Suprapubic skin (tissue), 4 donors: ENCODE data around the gene ADK. TPM values are rescaled to one million over a fixed set of nuclear protein-coding genes. Genes with fewer than 3 reads are reported as not detected.

Experiments
- DNase-seq, 2 donors: peaks; one replicate each; pipeline ENCODE4 v3.0.0-alpha.2; 2019; ENCODE audit warnings: low spot score in 2 of 2
- H3K27ac ChIP-seq: fragments of 200-600 bp; sonication (generic); one replicate; pipeline ENCODE4 v1.5.1; 2019
- H3K27me3 ChIP-seq: fragments of 200-600 bp; sonication (generic); one replicate; pipeline ENCODE4 v1.5.1; 2019
- H3K36me3 ChIP-seq: fragments of 200-600 bp; sonication (generic); one replicate; pipeline ENCODE4 v1.5.1; 2019
- H3K4me1 ChIP-seq: fragments of 200-600 bp; sonication (generic); one replicate; pipeline ENCODE4 v1.5.1; 2019
- H3K4me3 ChIP-seq: fragments of 200-600 bp; sonication (generic); one replicate; pipeline ENCODE4 v1.5.1; 2019; ENCODE audit warnings: mild to moderate bottlenecking
- H3K9me3 ChIP-seq: fragments of 200-600 bp; sonication (generic); one replicate; pipeline ENCODE4 v1.5.1; 2019
- EP300 ChIP-seq: sonication (generic); formaldehyde crosslinking; IDR thresholded peaks from one replicate; pipeline ENCODE4 v1.6.1; 2017; ENCODE audit warnings: antibody characterized with exemption
- POLR2A ChIP-seq, 2 donors: fragments of 450-650 bp; IDR thresholded peaks; one replicate each; pipeline ENCODE4 v1.6.1; 2017; ENCODE audit warnings: antibody characterized with exemption in 2 of 2, mild to moderate bottlenecking in 2 of 2, moderate library complexity in 2 of 2
- POLR2AphosphoS5 ChIP-seq, 3 donors: sonication (generic); formaldehyde crosslinking; IDR thresholded peaks; one replicate each; pipeline ENCODE4 v1.6.1; 2017; ENCODE audit warnings: antibody characterized with exemption in 3 of 3
- WGBS: methylation state at CpG from one replicate; pipeline ENCODE4 v1.1.5; 2018; 5-methylcytosine and 5-hydroxymethylcytosine counted together
- total RNA-seq, 4 donors: library from RNA; depleted of rRNA; stranded (reverse); fragments of >200 nt; gene quantifications; one replicate each; pipeline ENCODE4 v1.1.0, GENCODE V29; 2016
- TF ChIP-seq, protein P1 (sequence below), 2 donors: fragments of 200-600 bp in 1 of 2; fragments of 450-650 bp in 1 of 2; sonication (generic) in 1 of 2; IDR thresholded peaks; one replicate each; pipeline ENCODE4 v1.5.1; 2016 to 2019; ENCODE audit warnings: antibody characterized with exemption in 2 of 2, mild to moderate bottlenecking in 1 of 2, moderate library complexity in 1 of 2

The ADK gene
- total RNA-seq, 4 donors from 2014 or later: 33.0 to 57.3 (median 48.0) TPM

DNA sequence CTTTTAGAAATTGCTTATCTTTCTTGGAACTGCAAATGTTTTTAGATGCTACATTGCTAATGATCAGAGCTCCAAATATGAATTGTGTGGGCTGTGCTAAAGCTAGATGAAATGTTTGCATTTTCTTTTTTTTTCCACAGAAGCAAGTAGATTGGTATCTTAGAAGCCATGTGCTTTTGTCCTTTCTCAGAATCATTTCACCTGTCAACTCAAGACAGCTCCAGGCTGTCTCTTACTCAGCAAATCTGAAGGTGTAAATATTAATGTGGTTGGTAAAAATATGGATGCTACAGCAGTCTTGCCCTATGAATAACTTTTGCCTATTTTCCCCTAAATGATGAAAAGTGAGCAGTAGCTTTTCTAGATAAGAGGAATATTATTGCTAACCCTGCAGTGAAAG, 41.6 kb upstream of the ADK start:
- H3K27me3 ChIP-seq: no peaks in the 10 kb centered on the region
- H3K4me1 ChIP-seq: peaks cover 17% of the 10 kb centered on the region
- no peak for DNase-seq
- no peak overlapping the region for H3K27ac ChIP-seq
- H3K9me3 ChIP-seq: no peaks in the 10 kb centered on the region
- peaks cover 87% of the 10 kb centered on the region for H3K36me3 ChIP-seq
- no peak overlapping the region for H3K4me3 ChIP-seq
- TF ChIP-seq EP300 (no peak), POLR2AphosphoS5 (IDR thresholded peaks at IDR 0.05) (no peak), POLR2A (IDR thresholded peaks at IDR 0.05) (no peak)
- TF ChIP-seq, protein P1, sequence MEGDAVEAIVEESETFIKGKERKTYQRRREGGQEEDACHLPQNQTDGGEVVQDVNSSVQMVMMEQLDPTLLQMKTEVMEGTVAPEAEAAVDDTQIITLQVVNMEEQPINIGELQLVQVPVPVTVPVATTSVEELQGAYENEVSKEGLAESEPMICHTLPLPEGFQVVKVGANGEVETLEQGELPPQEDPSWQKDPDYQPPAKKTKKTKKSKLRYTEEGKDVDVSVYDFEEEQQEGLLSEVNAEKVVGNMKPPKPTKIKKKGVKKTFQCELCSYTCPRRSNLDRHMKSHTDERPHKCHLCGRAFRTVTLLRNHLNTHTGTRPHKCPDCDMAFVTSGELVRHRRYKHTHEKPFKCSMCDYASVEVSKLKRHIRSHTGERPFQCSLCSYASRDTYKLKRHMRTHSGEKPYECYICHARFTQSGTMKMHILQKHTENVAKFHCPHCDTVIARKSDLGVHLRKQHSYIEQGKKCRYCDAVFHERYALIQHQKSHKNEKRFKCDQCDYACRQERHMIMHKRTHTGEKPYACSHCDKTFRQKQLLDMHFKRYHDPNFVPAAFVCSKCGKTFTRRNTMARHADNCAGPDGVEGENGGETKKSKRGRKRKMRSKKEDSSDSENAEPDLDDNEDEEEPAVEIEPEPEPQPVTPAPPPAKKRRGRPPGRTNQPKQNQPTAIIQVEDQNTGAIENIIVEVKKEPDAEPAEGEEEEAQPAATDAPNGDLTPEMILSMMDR (IDR thresholded peaks at IDR 0.05): no peak

DNA sequence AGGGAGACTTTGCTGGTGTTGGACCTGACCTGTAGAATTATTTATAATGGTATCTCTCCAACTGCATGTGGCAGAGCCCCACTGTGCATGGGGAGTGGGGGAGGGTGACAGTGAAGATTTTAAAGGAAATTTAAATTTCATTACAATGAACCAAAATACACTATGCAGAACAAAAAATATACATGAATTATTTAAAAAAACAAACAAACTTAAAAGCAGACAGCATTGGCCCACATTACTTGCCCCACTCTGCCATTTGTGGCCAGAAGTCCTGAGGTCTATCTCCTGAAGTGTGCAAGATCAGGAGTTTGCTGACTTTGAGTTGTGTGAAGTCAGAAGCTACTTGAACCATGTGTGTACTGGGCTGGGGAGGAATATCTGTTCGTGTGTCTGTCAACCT, 40.9 kb upstream of the ADK start:
- 71% methylated on average over 1 of the region's 1 CpG for WGBS

DNA sequence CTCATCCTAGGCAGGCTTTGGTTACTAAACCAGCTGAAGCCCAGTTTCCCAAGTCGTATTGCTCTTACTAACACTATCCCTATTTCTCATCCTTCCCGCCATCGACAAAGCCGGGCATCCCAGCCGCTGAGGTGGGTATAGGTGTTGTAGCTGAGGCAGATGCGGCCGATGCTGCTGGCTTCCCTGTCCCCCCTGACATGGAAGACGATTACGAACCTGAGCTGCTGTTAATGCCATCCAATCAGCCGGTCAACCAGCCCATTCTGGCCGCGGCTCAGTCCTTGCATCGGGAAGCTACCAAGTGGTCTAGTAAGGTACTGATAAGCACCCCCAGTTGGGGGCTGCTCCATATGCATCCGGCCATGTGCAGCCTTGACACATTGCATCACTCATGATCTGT, 39.2 kb upstream of the ADK start:
- Histone ChIP-seq H3K27me3 (no peaks in the 10 kb centered on the region), H3K27ac (no peak overlapping the region), H3K4me1 (peaks cover 15% of the 10 kb centered on the region), H3K9me3 (no peaks in the 10 kb centered on the region), H3K4me3 (no peak overlapping the region), H3K36me3 (peaks cover 83% of the 10 kb centered on the region)
- TF ChIP-seq EP300: no peak
- TF ChIP-seq POLR2A (IDR thresholded peaks at IDR 0.05): no peak
- TF ChIP-seq, protein P1 (IDR thresholded peaks at IDR 0.05): no peak
- TF ChIP-seq POLR2AphosphoS5 (IDR thresholded peaks at IDR 0.05): no peak
- WGBS: 99% methylated on average over 13 of the region's 14 CpGs
- no peak for DNase-seq

More for the DNA sequence above, 40.9 kb upstream of the ADK start:
- Histone ChIP-seq H3K27ac (no peak overlapping the region), H3K36me3 (peaks cover 85% of the 10 kb centered on the region), H3K9me3 (no peaks in the 10 kb centered on the region), H3K27me3 (no peaks in the 10 kb centered on the region), H3K4me1 (peaks cover 17% of the 10 kb centered on the region), H3K4me3 (no peak overlapping the region)
- TF ChIP-seq POLR2AphosphoS5 (IDR thresholded peaks at IDR 0.05): no peak
- TF ChIP-seq, protein P1 (IDR thresholded peaks at IDR 0.05): no peak
- no peak for TF ChIP-seq POLR2A (IDR thresholded peaks at IDR 0.05)
- no peak for TF ChIP-seq EP300
- no peak for DNase-seq

DNA sequence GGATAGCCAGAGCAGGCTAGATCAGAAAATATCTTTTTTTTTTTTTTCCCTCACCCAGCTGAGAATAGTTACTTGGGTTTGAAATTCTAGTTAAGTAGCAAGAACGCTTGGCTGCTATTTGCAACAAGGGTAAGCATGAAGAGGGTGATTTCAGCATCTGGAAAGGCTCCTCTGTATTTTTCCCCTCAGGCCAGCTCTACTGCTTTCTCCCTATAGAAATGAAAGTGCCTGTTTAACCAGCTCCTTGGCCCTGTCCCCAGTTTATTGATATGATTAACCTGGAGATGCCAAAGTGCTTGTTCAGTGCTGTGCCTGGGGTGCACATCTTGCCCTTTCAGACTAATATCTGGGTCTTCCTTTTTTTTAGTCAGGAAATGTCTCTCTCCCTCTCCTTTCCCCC, 37.5 kb upstream of the ADK start:
- Histone ChIP-seq H3K27ac (no peak overlapping the region), H3K9me3 (no peaks in the 10 kb centered on the region), H3K4me3 (no peak overlapping the region), H3K27me3 (no peaks in the 10 kb centered on the region), H3K4me1 (peaks cover 17% of the 10 kb centered on the region), H3K36me3 (peaks cover 83% of the 10 kb centered on the region)
- TF ChIP-seq, protein P1 (IDR thresholded peaks at IDR 0.05): no peak
- TF ChIP-seq POLR2A (IDR thresholded peaks at IDR 0.05) (no peak), EP300 (no peak), POLR2AphosphoS5 (IDR thresholded peaks at IDR 0.05) (no peak)
- WGBS: 16% methylated on average over 1 of the region's 1 CpG
- no peak for DNase-seq

DNA sequence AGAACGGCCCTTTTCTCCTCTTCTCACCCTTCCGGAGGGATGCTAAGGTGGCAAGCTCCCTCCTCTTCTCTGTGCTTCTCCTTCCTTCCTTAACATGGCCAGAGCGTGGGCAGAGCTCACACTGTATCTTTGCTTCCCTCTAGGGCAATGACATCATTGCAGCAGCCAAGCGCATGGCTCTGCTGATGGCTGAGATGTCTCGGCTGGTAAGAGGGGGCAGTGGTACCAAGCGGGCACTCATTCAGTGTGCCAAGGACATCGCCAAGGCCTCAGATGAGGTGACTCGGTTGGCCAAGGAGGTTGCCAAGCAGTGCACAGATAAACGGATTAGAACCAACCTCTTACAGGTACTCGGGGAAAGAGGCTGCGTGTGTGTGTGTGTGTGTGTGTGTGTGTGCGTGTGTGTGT, 37.0 kb upstream of the ADK start:
- peaks cover 83% of the 10 kb centered on the region for H3K36me3 ChIP-seq
- no peak overlapping the region for H3K27ac ChIP-seq
- H3K4me3 ChIP-seq: no peak overlapping the region
- peaks cover 21% of the 10 kb centered on the region for H3K4me1 ChIP-seq
- no peaks in the 10 kb centered on the region for H3K27me3 ChIP-seq
- no peak for DNase-seq
- H3K9me3 ChIP-seq: no peaks in the 10 kb centered on the region
- WGBS: 48% methylated on average over 12 of the region's 12 CpGs
- TF ChIP-seq POLR2AphosphoS5 (IDR thresholded peaks at IDR 0.05) (no peak), POLR2A (IDR thresholded peaks at IDR 0.05) (no peak), EP300 (no peak)
- TF ChIP-seq, protein P1 (IDR thresholded peaks at IDR 0.05): no peak
